GM19239 (cell line): ENCODE measurements around the gene AK2.
"Not testable (repeated sequence)": the region's sequence is repeated elsewhere in the genome, so short reads cannot be mapped to it uniquely, and the experiment has no call there.

Source experiments
- DNase-seq: peaks from one replicate; pipeline ENCODE4 v3.0.0; 2011; ENCODE audit warnings: low spot score; ENCODE audit not compliant: insufficient read length
- FAIRE-seq: peaks from 2 replicates; lab custom pipeline; 2011; peaks lifted over from hg19 to GRCh38; lab: Jason Lieb, UNC

The AK2 gene

DNA sequence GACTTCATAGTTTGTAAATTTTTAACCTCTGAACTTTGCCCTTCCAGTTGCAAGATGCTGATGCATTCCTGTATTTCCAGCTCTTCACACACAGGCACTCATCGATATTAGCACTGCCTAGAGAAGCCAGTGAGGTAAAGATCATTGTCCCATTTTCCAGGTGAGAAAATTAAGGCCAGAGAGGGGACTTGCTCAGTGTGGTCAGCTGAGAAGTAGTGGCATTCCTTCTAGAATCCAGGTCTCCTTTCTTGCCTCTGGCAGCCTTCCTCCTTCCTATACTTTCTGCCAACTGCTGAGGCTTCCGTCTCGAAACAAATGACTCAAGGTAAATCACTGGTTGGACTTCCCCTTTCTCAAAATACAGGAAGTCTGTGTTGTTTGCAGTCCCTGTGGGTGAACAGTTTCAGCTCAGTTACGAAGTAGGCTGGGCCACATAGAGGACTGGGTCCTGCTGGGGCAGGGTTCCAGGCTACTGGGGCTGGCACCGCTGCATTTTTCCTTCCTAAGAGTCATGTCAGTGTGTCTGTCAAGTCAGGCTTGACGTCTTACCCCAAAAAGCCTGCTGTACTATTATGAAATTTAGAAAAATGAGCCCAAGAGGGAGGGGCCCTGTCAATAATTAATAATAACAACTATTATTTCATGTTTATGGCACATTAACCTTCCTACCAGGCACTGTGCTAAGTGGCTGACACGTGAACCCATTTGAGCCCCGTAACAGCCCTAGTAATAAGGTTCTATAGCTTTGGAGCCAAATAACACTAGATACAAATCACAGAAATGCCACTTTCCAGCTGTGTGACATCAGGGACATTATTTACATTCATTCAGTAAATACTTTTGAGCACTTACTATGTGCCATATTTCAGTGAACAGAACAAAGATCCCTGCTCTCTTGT is 55.4 kb downstream of the AK2 start:
- peak; percentile 80 for DNase-seq
- FAIRE-seq = peak; percentile 97

DNA sequence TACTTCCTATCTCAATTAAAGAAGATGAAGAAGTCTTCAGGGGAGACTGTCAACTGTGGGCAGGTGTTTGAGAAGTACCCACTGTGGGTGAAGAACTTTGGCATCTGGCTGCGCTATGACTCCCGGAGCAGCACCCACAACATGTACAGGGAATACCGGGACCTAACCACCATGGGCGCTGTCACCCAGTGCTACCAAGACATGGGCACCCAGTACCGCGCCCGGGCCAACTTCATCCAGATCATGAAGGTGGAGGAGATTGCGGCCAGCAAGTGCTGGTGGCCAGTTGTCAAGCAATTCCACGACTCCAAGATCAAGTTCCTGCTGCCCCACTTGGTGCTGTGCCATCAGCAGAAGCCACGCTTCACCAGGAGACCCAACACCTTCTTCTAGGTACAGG is 56.6 kb downstream of the AK2 start:
- no peak for FAIRE-seq

DNA sequence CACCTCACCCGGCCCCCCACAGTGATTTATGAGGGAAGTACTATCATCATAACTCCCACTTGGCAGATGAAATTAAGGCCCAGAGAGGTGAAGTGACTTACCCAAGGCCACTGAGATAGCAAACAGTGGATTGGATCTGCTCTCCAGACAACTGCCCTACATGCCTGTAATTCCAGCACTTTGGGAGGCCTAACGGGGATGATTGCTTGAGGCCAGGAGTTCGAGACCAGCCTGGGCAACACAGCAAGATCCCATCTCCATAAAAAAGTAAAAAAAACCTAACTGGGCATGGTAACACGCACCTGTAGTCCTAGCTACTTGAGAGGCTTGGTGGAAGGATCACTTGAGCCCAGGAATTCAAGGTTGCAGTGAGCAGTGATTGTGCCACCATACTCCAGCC is 57.8 kb downstream of the AK2 start:
- no peak for DNase-seq
- no peak for FAIRE-seq

More for the DNA sequence above, 56.6 kb downstream of the AK2 start:
- DNase-seq = no peak

DNA sequence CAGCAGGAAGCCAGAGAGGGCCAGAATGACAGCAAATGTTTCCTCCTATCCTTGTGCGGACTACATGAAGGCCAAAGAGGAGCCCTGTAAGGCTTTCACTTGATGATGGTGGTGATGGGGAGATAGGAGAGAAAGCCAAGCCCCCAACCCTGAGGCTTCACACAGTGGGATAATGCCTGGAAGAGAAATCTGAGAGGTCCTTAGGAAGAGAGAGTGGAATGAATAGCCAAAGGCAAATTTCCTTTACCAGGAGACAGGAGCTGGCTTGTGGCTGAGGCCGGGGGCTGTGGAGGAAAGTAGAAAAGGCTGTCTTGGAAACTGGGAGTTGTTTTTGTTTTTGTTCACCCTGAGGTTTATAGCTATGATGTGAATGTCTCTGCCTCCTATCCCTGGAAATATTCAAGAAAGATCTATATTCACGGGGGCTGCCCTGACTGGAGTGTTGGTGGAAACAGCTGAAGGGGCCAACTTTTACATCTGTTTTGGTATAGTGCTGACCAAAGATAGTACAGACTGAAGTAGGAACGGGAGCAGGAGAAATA is 59.1 kb downstream of the AK2 start:
- FAIRE-seq (no peak), DNase-seq (no peak)

DNA sequence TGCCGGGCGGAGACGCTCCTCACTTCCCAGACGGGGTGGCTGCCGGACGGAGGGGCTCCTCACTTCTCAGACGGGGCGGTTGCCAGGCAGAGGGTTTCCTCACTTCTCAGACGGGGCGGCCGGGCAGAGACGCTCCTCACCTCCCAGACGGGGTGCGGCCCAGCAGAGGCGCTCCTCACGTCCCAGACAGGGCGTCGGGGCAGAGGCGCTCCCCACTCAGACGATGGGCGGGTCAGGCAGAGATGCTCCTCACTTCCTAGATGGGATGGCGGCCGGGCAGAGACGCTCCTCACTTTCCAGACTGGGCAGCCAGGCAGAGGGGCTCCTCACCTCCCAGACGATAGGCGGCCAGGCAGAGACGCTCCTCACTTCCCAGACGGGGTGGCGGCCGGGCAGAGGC is 61.6 kb downstream of the AK2 start:
- FAIRE-seq = not testable (repeated sequence)

DNA sequence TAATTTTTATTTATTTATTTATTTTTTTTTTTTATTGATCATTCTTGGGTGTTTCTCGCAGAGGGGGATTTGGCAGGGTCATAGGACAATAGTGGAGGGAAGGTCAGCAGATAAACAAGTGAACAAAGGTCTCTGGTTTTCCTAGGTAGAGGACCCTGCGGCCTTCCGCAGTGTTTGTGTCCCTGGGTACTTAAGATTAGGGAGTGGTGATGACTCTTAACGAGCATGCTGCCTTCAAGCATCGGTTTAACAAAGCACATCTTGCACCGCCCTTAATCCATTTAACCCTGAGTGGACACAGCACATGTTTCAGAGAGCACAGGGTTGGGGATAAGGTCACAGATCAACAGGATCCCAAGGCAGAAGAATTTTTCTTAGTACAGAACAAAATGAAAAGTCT is 63.2 kb downstream of the AK2 start:
- not testable (repeated sequence) for FAIRE-seq, DNase-seq

More for the DNA sequence above, 61.6 kb downstream of the AK2 start:
- DNase-seq = not testable (repeated sequence)

DNA sequence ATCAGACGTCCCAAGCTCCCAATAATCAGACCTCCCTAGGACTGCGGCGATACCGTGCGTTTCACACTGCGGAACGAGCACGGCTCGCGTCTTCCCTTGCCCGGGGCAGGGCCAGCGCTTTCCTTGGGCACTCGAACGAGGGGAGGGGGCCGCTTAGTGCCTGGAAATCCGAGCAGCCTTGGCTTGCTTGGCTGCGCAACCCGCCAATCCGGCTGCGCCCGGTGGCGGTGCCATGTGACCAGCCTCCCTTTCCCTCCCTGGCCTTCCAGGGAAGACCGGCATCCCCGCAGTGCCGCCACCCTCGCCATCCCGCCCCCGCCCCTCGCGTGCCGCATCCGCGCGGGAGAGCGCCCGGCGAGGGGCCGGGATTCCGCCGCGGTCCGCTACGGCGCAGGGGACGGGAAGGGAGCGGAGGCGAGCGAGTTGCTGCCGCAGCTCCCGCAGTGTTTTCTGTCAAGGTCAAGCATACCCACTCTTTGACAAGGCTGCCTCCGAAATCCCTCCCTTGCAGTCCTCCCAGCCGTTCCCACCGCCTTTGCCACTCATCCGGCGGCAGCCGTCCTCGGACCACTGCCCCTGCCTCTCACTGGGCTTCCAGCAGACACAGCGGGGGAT is 63.8 kb downstream of the AK2 start:
- DNase-seq (no peak), FAIRE-seq (no peak)

DNA sequence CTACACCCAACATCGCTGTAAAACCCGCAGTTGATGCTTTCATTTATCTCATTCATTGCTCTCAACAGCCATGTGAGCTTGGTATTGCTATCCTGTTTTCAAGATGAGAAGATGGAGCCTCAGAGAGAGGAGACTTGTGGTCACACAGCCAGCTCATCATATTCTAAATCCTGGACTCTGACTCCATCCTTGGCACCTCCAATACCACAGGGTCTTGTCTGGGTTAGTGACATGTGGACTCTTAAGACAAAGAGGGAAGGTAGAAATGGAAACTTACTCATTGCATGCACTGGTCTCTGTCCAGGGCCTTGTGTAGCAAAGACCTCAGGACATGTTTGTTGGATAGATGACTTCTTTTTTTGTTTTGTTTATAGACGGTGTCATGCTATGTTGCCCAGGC is 65.1 kb downstream of the AK2 start:
- DNase-seq = no peak
- no peak for FAIRE-seq

DNA sequence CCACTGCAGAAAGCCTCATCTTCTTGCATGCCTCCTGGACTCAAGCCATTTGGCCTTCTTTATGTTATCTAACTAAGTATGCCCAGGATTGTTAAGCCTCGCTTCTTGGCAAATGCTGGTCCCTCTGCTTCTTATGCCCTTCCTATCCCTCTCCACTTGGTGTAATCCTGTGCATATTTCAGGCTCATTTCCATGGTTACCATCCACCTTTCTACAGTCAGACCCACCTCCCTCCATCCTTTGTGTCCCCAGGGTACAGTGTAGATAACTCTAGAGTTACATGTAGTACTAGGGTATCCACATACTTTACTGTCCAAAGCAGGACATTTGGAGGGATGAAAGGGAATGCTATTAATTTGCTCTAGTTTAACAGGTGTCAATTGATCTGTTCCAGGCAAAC is 65.5 kb downstream of the AK2 start:
- no peak for DNase-seq
- FAIRE-seq = no peak

DNA sequence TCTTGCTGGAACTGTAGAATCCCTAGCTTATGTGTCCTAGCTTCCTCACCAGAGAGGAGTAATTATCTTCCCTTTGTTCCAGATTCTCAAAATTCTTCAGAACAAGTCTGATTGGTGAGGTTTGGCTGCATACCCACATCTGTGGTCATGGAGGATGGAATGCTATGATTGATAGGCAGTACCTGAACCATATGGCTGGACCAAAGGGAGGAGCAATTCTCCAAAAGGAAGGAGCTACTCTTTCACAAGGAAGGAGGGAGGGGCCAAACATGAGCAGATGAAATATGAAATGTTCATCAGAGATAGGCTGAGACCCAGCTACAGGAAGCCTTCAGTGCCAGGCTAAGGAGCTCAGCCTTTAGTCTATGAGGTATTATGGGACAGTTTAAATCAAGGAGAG is 67.1 kb downstream of the AK2 start:
- DNase-seq (no peak), FAIRE-seq (no peak)

DNA sequence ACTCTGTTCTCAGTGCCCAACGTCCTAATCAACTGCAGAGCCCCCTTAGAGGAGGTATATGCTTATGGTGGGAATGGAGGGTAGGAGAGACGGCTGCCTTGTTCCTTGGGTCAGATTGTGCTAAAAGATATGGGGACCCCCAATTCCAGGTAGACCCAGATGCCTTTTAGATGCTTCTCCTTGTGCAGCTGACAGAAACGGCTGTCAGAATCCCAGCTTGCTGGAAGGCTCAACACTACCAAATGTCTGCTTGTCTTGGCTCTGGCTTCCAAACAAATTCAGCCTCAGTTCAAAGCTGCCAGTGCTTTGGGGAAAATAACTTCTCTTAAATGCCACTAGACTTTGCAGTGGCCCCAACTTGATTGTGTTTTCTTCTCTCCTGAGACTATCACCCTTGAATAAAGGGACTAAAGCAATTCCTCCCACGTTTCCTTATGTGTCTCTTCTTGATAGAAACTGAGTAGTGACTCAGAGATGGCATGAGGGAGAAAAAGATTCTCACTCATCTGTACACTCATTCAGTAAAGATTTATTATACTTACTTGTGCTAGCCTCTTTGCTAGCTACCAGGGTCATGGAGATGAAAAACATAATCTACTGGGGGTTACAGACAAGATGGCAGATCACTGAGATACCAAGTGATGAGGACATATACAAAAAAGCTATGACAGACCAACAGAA is 68.7 kb downstream of the AK2 start:
- no peak for FAIRE-seq

DNA sequence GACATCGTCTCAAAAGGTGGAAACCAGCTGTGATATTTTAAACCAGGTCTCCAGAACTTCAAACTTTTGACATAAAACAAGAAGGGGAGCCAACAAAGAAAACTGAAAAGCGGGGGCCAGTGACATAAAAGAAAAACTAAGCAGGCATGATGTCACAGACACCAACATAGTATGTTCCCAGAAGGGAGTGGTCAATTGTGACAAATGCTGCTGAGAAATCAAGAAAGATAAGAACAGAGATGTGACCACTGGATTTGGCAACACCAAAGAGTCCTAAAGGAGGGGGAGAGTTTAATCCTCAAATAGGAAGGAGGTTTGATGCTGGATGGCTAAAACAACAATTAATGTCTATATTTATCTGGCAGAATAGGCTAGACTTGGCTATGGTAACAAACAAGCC is 69.8 kb downstream of the AK2 start:
- no peak for DNase-seq
- no peak for FAIRE-seq

More for the DNA sequence above, 68.7 kb downstream of the AK2 start:
- no peak for DNase-seq

DNA sequence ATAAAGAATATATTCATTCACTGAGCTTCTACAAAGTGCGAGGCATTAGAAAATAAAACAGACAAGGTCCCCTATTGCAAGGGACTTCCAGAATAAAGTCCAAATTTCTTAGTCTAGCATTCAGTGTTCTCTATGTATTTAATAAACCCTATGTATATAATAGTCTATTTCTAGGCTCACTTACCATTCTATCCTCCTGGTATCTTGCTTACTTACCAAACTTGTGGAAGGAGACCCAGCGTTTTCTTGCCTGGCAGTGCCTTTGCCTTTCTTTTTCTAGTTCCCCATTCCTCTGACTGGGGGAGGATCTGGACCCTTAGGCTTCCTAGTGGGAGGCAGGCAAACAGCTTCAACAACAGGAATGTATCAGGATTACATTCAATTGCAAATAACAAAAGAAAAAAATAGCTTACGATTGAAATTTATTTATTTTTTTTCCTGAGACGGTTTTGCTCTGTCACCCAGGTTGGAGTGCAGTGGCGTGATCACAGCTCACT is 71.4 kb downstream of the AK2 start:
- FAIRE-seq (no peak), DNase-seq (no peak)

DNA sequence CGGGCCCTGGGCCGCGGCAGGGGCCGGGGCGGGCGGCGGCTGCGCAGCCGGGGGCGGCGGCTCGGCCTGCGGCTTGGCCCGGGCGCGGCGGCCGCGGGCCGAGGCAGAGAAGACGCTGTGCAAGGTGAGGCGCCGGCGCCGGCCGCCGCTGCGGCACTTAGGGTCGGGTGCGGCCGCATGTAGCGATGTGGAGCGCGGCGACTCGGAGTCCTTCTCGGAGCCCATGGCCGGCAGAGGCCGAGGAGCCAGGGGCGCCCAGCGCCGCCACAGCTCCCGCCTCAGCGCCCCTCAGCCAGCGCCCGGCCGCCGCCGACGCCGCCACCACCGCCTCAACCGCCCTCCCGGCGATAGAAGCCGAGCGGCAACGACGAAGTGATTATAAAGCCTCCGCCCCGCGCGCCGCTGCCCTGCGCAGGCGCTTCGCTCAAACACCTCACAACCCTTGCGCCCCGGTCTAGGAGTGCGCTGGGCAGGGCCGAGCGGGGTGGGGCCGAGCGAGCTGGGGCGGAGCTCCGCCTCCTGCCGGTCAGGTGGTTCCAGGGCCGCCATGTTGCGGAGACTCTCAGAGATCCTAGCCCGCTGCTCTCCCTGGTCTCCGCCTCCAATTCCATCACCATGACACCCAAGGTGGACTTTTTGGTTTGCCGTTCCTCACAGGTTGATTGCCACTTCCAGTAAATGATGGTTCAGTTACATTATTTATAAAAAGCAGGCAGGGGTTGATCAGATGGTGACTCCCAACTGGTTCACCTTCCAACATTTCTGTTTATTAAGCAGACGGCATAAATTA is 72.0 kb downstream of the AK2 start, which contains the start of gene RNF19B:
TSS of gene RNF19B (minus strand) at position 349 of the 790 bp plus-strand sequence. CDS start at position 225, 124 bp downstream.
- DNase-seq (peak; percentile 97), FAIRE-seq (peak; percentile 96)

DNA sequence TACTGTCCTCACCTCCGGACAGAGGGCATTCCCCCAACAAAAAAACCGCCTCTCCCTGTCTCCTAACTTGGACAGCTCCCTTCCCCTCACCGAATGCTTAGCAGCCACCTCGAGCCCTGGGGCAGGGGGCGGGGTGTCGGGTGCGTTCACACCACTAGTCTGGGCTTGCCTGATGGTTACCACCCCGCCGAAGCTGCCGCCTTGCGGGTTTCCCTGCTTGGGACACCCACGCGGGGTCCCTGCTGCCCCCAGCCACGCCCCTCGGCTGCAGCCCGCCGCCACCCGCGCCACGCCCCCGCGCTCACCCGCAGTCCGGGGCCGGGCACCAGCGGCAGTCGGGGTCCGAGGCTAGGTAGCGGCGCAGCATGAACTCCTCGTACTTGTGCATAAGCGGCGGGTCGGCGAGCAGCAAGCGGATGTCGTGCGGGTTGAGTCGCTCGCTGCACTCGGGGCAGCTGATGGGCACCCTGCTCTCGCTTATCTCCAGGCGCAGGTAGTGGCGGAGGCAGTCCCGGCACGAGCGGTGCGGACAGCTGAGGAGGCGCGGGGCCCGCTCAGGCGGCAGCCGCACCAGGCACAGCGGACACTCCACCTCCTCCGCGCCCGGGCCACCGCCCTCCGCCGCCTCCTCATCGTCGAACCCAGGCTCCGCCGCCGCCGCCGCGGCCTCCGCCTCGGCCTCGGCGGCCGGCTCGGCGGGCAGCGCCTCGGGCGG is 72.8 kb downstream of the AK2 start:
- FAIRE-seq (no peak), DNase-seq (peak; percentile 51)

DNA sequence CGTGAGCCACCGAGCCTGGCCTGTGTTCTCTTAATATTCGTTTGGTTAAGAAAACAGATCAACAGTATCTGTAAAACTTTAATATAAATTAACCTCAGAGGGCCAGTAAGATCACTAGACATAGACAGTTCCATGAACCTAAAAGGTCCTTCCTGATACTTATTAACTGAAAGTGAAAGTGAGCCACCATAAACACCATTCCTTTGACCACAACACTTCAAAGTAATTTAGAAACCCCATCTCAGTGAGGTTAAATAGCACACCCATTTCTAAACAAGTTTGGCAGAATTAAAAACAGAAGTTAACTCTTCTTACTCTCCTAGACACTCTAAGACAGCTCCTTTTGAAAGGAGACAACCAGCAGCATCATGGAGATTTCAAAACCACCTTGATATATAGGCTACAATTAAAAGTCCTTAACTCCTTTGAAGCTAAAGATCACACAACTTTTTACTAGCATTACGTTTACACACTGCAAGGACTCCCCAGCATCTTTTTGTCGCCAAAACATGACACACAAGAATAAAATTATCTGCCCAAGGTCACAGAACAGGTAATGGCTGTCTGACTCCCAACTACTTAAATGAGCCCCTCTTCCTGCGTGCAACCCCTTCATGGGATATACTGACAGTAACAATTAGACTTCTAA is 74.3 kb downstream of the AK2 start:
- FAIRE-seq (peak; percentile 82), DNase-seq (peak; percentile 60)

DNA sequence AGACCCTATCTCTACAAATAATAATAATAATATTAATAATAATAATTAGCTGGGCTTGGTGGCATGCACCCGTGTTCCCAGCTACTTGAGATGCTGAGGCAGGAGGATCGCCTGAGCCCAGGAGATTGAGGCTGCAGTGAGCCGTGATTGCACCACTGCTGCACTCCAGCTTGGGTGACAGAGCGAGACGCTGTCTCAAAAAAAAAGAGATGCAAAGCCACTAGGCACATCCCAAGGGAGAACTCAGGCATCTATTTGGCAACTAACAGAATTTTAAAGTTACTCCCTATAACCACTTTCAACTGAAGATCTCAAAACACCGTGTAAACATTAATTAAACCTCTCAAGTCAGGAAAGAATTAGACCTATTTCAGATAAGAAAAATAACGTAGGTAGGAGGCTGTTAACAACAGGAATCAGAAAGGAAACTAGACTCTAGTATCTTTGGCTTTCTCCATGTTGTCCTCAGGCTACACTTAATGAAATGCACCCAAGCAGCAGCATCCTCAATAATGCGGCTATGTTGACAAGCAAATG is 75.8 kb downstream of the AK2 start:
- FAIRE-seq (no peak), DNase-seq (no peak)

DNA sequence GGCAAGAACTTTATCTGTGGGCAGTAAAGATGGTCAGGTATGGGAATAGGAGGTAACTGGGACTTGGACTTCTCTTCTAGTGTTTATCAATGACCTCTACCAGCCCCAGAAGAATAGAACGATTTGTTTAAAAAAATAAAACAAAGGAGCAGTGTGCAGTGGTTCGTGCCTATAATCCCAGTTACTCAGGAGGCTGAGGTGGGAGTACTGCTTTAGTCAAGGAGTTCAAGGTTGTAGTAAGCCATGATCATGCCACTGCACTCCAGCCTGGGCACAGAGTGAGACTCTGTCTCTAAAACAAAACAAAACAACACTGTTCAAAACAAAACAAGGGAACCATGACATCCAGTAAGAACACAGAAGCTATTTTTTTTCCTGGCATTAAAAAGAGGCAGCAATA is 76.3 kb downstream of the AK2 start:
- no peak for FAIRE-seq

More for the DNA sequence above, 76.3 kb downstream of the AK2 start:
- no peak for DNase-seq
